ENCODE measurements around the gene GNPTG. TPM values are rescaled to one million over a fixed set of nuclear protein-coding genes. Genes with fewer than 3 reads are reported as not detected.

The GNPTG gene
- total RNA-seq, 1 experiment from 2014 or later = 29.4 TPM

DNA sequence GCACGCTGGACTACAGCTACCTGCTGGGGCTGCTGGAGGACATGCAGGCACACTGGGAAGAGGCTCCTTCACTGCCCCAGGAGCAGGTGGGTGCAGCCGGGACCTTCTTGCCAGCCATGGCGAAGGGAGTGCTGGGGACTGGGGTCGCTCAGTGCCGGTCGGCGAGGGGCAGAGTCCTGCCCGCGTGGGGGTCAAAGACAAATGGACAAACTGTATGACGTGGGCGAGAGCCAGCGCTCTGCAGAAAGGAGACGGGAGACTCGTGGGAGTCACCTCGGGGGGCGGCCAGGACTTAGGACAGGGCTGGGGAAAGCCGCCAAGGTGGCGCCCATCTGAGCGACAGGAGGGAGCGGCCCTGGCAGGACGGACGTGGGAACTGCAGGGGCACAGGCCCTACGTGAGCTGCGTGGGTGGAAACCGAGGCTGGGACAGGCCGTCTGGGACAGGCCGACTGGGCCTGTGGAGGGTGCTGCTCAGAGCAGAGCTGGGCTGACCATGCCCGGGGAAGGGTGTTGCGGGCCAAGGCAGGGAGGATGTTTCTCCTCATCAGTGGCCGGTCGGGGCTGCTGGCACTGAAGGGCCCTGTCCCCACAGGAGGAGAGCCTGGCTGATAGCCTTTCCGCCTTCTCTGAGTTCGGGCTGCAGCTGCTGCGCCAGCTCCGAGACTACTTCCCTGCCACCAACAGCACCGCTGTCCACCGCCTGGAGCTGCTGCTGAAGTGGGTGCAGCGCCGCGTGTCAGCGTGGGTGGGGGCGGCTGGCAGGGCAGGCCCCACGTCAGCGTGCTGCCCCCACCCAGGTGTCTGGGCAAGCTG lies 8.1 kb upstream of the GNPTG start:
- Histone ChIP-seq H3T11ph (ENCODE audit: low read length) (no peak overlapping the region), H2AK5ac (ENCODE audit: insufficient read length, low read length) (no peak overlapping the region), H3K27ac (ENCODE audit: insufficient read length, low read depth, low read length) (no peak overlapping the region), H3K4me2 (ENCODE audit: insufficient read depth, insufficient read length, low read length) (peak overlapping the region; percentile 28), H3K4ac (ENCODE audit: low read depth, low read length) (no peak overlapping the region), H4K20me1 (ENCODE audit: control insufficient read depth, insufficient read depth, insufficient read length) (no peaks in the 10 kb centered on the region), H3K9me3 (ENCODE audit: control insufficient read depth, low read depth, low read length) (no peaks in the 10 kb centered on the region), H2BK12ac (ENCODE audit: insufficient read length, low read depth, low read length) (no peak overlapping the region), H3K14ac (ENCODE audit: insufficient read depth, low read length) (no peak overlapping the region), H3K56ac (ENCODE audit: insufficient read length, low read depth, low read length) (no peak overlapping the region), H4K8ac (replicated peaks; ENCODE audit: insufficient read length, low read depth, low read length) (no peak overlapping the region), H2BK120ac (ENCODE audit: low read depth, low read length, poor library complexity, severe bottlenecking) (no peak overlapping the region), H3K9ac (ENCODE audit: extremely low read depth, insufficient read length, low read length) (no peak overlapping the region), H3K27me3 (ENCODE audit: insufficient read depth, low read length) (no peaks in the 10 kb centered on the region), H3K4me1 (ENCODE audit: insufficient read depth, low read length) (no peaks in the 10 kb centered on the region), H3K18ac (ENCODE audit: insufficient read length, low read depth, low read length) (no peak overlapping the region), H2BK20ac (ENCODE audit: low read depth, low read length, poor library complexity, severe bottlenecking) (no peak overlapping the region), H3K79me2 (ENCODE audit: insufficient read depth, low read length) (no peaks in the 10 kb centered on the region), H2BK15ac (ENCODE audit: low read depth, low read length) (no peak overlapping the region), H3K23me2 (ENCODE audit: insufficient read length, low read depth, low read length, poor library complexity, severe bottlenecking) (no peaks in the 10 kb centered on the region), H2AFZ (ENCODE audit: low read length) (no peak overlapping the region), H3K79me1 (ENCODE audit: insufficient read depth, low read depth, low read length, poor library complexity, severe bottlenecking) (no peaks in the 10 kb centered on the region), H4K91ac (ENCODE audit: insufficient read length, low read depth, low read length) (no peak overlapping the region), H4K5ac (ENCODE audit: insufficient read length, low read depth, low read length) (no peak overlapping the region), H3K23ac (ENCODE audit: insufficient read length, low read depth, low read length) (no peak overlapping the region), H2BK5ac (ENCODE audit: insufficient read length, low read length) (no peak overlapping the region)
- Mint-ChIP-seq H3K9me3 (no peaks in the 10 kb centered on the region), H3K4me3 (peak overlapping the region; percentile 61 to 80), H3K4me1 (peaks cover 6 to 7% of the 10 kb centered on the region in 2 experiments), H3K36me3 (ENCODE audit: insufficient read depth in 1 of 3, low read depth in 3 of 3) (peaks cover under 1 to 2% (median under 1%) of the 10 kb centered on the region in 3 experiments; a peak in 3 of 7 replicates), H3K27ac (no peak overlapping the region), H3K27me3 (ENCODE audit: low read depth) (peaks cover 16% of the 10 kb centered on the region)
- WGBS (ENCODE audit: extremely low coverage, insufficient read length, low lambda C conversion rate) = no CpG with 5 or more reads among the region's 44 CpGs
- DNase-seq = no peak
- TF ChIP-seq, protein P1, sequence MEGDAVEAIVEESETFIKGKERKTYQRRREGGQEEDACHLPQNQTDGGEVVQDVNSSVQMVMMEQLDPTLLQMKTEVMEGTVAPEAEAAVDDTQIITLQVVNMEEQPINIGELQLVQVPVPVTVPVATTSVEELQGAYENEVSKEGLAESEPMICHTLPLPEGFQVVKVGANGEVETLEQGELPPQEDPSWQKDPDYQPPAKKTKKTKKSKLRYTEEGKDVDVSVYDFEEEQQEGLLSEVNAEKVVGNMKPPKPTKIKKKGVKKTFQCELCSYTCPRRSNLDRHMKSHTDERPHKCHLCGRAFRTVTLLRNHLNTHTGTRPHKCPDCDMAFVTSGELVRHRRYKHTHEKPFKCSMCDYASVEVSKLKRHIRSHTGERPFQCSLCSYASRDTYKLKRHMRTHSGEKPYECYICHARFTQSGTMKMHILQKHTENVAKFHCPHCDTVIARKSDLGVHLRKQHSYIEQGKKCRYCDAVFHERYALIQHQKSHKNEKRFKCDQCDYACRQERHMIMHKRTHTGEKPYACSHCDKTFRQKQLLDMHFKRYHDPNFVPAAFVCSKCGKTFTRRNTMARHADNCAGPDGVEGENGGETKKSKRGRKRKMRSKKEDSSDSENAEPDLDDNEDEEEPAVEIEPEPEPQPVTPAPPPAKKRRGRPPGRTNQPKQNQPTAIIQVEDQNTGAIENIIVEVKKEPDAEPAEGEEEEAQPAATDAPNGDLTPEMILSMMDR (conservative IDR thresholded peaks at IDR 0.05) = no peak
